ENCODE measurements around the gene PSPH.
A peak's percentile ranks its signal among the peaks of the same experiment; 100 is the strongest.
"Not testable (repeated sequence)": the region's sequence is repeated elsewhere in the genome, so short reads cannot be mapped to it uniquely, and the experiment has no call there.

PSPH gene

GRCh38 chr7:56051339-56052191, at the start of gene PSPH, which contains the start of gene CCT6A:
PSPH (minus strand) TSS chr7:56051444; CDS start chr7:56021212, 30,232 bp downstream.
CCT6A (plus strand) TSS chr7:56051765; CDS start chr7:56051849, 84 bp downstream.
- peak; percentile 98 for DNase-seq (ENCODE audit: low spot score)

- DNase-seq (ENCODE audit: low spot score) = no peak
These were observed 48.4 kb upstream of the PSPH start for GRCh38 chr7:56099653-56100052.

- not testable (repeated sequence) for DNase-seq (ENCODE audit: low spot score)
These were observed 47.2 kb upstream of the PSPH start for GRCh38 chr7:56098187-56099008.

GRCh38 chr7:56097700-56098099, 46.5 kb upstream of the PSPH start:
- DNase-seq (ENCODE audit: low spot score) = peak; percentile 79

- peak; percentile 93 for DNase-seq (ENCODE audit: low spot score)
These were observed 41.7 kb upstream of the PSPH start, which contains the start of gene PHKG1 for GRCh38 chr7:56092789-56093531. PHKG1 (minus strand) TSS chr7:56092952; CDS start chr7:56088941, 4,011 bp downstream.

GRCh38 chr7:56092388-56092787, 41.1 kb upstream of the PSPH start:
- not testable (repeated sequence) for DNase-seq (ENCODE audit: low spot score)

GRCh38 chr7:56091591-56091990, 40.3 kb upstream of the PSPH start:
- DNase-seq (ENCODE audit: low spot score) = no peak

- DNase-seq (ENCODE audit: low spot score) = no peak
These were observed 36.2 kb upstream of the PSPH start for GRCh38 chr7:56087445-56087844.

- no peak for DNase-seq (ENCODE audit: low spot score)
These were observed 35.5 kb upstream of the PSPH start for GRCh38 chr7:56086761-56087160.

GRCh38 chr7:56083150-56083785, 32.0 kb upstream of the PSPH start:
- DNase-seq (ENCODE audit: low spot score) = no peak

- DNase-seq (ENCODE audit: low spot score) = no peak
These were observed 30.5 kb upstream of the PSPH start for GRCh38 chr7:56081626-56082340.

- not testable (repeated sequence) for DNase-seq (ENCODE audit: low spot score)
These were observed 29.6 kb upstream of the PSPH start for GRCh38 chr7:56080726-56081435.

- peak; percentile 85 for DNase-seq (ENCODE audit: low spot score)
These were observed 28.4 kb upstream of the PSPH start for GRCh38 chr7:56079450-56080185.

- no peak for DNase-seq (ENCODE audit: low spot score)
These were observed 27.0 kb upstream of the PSPH start for GRCh38 chr7:56078196-56078595.

GRCh38 chr7:56077681-56078080, 26.4 kb upstream of the PSPH start:
- no peak for DNase-seq (ENCODE audit: low spot score)

- peak; percentile 90 for DNase-seq (ENCODE audit: low spot score)
These were observed 23.1 kb upstream of the PSPH start for GRCh38 chr7:56074371-56074791.

- DNase-seq (ENCODE audit: low spot score) = not testable (repeated sequence)
These were observed 15.1 kb upstream of the PSPH start for GRCh38 chr7:56066376-56066775.

GRCh38 chr7:56063882-56064625, 12.8 kb upstream of the PSPH start, which contains the start of gene SUMF2:
SUMF2 (plus strand) TSS chr7:56064286; CDS start chr7:56064312, 26 bp downstream.
- peak; percentile 99 for DNase-seq (ENCODE audit: low spot score)

- no peak for DNase-seq (ENCODE audit: low spot score)
These were observed 12.2 kb upstream of the PSPH start for GRCh38 chr7:56063500-56063881.
